ENCODE results near the gene ANKS1A.

Gene ANKS1A

DNA sequence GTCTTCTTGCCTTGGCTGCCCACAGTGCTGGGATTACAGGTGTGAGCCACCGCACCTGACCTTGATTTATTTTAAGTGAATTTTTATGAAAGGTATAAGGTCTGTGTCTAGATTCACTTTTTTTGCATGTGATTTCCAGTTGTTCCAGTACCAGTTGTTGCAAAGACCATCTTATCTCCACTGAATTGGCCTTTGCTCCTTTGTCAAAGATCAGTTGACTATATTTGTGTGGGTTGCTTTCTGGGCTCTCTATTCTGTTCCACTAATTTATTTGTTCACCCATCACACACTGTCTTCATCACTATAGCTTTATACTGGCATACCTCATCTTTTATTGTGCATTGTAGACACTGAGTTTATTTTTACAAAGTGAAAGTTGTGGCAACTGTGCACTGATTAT, 56.3 kb downstream of the ANKS1A start:
- TF ChIP-seq TCF12 (IDR thresholded peaks at IDR 0.05; ENCODE audit: low read depth) (no peak), RAD21 (IDR thresholded peaks at IDR 0.05; ENCODE audit: low read depth) (no peak), EGR1 (IDR thresholded peaks at IDR 0.05) (no peak)
- TF ChIP-seq, protein P1, sequence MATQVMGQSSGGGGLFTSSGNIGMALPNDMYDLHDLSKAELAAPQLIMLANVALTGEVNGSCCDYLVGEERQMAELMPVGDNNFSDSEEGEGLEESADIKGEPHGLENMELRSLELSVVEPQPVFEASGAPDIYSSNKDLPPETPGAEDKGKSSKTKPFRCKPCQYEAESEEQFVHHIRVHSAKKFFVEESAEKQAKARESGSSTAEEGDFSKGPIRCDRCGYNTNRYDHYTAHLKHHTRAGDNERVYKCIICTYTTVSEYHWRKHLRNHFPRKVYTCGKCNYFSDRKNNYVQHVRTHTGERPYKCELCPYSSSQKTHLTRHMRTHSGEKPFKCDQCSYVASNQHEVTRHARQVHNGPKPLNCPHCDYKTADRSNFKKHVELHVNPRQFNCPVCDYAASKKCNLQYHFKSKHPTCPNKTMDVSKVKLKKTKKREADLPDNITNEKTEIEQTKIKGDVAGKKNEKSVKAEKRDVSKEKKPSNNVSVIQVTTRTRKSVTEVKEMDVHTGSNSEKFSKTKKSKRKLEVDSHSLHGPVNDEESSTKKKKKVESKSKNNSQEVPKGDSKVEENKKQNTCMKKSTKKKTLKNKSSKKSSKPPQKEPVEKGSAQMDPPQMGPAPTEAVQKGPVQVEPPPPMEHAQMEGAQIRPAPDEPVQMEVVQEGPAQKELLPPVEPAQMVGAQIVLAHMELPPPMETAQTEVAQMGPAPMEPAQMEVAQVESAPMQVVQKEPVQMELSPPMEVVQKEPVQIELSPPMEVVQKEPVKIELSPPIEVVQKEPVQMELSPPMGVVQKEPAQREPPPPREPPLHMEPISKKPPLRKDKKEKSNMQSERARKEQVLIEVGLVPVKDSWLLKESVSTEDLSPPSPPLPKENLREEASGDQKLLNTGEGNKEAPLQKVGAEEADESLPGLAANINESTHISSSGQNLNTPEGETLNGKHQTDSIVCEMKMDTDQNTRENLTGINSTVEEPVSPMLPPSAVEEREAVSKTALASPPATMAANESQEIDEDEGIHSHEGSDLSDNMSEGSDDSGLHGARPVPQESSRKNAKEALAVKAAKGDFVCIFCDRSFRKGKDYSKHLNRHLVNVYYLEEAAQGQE (IDR thresholded peaks at IDR 0.05; ENCODE audit: low read depth), result no peak
- TF ChIP-seq, protein P2, sequence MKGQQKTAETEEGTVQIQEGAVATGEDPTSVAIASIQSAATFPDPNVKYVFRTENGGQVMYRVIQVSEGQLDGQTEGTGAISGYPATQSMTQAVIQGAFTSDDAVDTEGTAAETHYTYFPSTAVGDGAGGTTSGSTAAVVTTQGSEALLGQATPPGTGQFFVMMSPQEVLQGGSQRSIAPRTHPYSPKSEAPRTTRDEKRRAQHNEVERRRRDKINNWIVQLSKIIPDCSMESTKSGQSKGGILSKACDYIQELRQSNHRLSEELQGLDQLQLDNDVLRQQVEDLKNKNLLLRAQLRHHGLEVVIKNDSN (IDR thresholded peaks at IDR 0.05), result no peak

DNA sequence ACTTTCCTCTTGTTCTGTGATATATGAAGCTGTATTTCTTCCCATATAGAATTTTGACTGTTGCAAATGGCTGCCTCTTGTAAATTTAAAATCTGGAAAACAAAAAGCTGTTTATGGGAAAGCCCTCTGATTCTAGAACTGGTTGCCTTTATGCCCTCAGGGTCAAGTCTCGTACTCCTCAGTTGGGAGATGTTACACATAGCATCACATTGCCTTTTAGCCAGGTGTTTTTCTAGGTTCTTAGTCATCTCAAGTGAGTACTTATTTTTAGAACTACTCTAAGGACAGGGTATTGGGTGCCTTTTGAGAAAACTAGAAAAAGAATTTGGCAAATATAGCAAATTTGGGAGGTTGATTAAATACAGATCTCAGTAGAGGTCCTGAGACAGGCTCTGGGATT, 58.5 kb downstream of the ANKS1A start:
- TF ChIP-seq TEAD4 (IDR thresholded peaks at IDR 0.05), result no peak
- TF ChIP-seq EP300 (IDR thresholded peaks at IDR 0.05; ENCODE audit: borderline replicate concordance), result no peak
- TF ChIP-seq CEBPB (IDR thresholded peaks at IDR 0.05), result no peak
- TF ChIP-seq, protein P3, sequence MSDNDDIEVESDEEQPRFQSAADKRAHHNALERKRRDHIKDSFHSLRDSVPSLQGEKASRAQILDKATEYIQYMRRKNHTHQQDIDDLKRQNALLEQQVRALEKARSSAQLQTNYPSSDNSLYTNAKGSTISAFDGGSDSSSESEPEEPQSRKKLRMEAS (IDR thresholded peaks at IDR 0.05), result no peak

DNA sequence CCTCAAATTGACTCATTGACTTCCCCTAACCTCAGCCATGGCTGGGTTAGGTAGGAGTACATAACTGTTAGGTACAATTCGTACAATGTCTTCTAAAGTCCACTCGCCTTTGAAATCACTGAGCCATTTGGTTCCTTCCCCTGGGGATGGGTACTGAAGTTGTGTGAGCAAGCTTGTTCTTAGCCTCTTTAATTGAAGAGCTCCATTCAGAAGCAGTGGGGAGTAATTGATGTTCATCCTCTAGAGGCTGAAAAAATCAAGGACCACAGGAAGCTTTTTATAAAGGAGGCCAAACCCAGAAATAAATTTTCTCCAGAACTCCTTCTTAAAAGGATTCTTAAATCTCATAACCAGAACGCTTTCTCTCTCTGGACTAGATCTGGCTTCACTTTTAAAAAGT, 60.6 kb downstream of the ANKS1A start:
- TF ChIP-seq EGR1 (IDR thresholded peaks at IDR 0.05), result no peak
- TF ChIP-seq, protein P3 (IDR thresholded peaks at IDR 0.05), result no peak
- no peak for TF ChIP-seq CREB1 (IDR thresholded peaks at IDR 0.05; ENCODE audit: low read depth)

DNA sequence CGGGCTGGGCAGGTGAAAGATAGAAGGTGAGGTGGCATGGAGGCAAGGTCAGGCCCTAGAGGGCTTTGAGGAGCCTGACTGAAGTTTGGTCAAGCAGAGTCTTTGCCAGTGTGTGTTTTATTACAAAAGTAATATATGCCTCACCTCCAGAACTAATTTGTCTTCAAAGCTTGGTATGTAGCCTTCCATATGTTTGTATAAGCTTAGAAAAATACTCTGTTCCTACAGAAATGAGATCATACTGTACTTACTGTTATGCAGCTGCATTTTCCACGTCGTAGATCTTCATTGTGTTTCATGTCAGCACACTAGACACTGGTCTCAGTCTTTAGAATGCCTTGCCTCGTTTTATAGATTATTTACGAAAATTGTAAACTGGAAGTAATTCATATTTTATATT, 61.8 kb downstream of the ANKS1A start:
- TF ChIP-seq EP300 (IDR thresholded peaks at IDR 0.05; ENCODE audit: borderline replicate concordance), result no peak
- no peak for TF ChIP-seq YY1 (IDR thresholded peaks at IDR 0.05; ENCODE audit: low read depth)
- TF ChIP-seq TEAD4 (IDR thresholded peaks at IDR 0.05), result no peak
- TF ChIP-seq, protein P1 (IDR thresholded peaks at IDR 0.05; ENCODE audit: low read depth), result no peak
- TF ChIP-seq CREB1 (IDR thresholded peaks at IDR 0.05; ENCODE audit: low read depth), result no peak
- TF ChIP-seq CEBPB (IDR thresholded peaks at IDR 0.05), result no peak
- no peak for TF ChIP-seq TCF12 (IDR thresholded peaks at IDR 0.05; ENCODE audit: low read depth)
- TF ChIP-seq RAD21 (IDR thresholded peaks at IDR 0.05; ENCODE audit: low read depth), result no peak
- no peak for TF ChIP-seq FOXM1 (IDR thresholded peaks at IDR 0.05; ENCODE audit: borderline replicate concordance, low read depth)
- TF ChIP-seq TAF1 (IDR thresholded peaks at IDR 0.05; ENCODE audit: low read depth), result no peak
- TF ChIP-seq, protein P2 (IDR thresholded peaks at IDR 0.05), result no peak
- TF ChIP-seq NFIC (IDR thresholded peaks at IDR 0.05), result no peak
- TF ChIP-seq, protein P3 (IDR thresholded peaks at IDR 0.05), result no peak
- no peak for TF ChIP-seq EGR1 (IDR thresholded peaks at IDR 0.05)

DNA sequence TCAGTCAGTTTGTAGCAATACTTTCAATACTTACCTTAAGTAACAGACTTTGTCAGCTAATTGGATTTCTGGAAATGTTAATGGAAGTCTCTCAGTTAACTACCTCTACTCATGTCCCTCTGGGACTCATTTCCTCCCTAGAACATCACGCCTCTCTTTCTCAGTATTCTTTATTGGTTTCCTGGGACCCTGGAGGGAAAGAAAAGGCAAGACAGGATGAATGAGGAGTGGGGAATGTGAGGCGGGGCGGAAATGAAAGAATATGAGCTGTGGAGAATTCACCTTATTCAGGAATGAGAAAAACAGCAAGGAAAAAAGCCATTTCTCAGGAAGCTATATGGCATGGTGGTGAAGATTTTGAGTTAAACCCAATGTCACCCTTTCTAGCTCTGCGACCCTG, 62.7 kb downstream of the ANKS1A start:
- TF ChIP-seq TAF1 (IDR thresholded peaks at IDR 0.05; ENCODE audit: low read depth) (no peak), YY1 (IDR thresholded peaks at IDR 0.05; ENCODE audit: low read depth) (no peak), ZBTB7A (IDR thresholded peaks at IDR 0.05; ENCODE audit: low read depth) (no peak), CEBPB (IDR thresholded peaks at IDR 0.05) (no peak), EP300 (IDR thresholded peaks at IDR 0.05; ENCODE audit: borderline replicate concordance) (no peak), RAD21 (IDR thresholded peaks at IDR 0.05; ENCODE audit: low read depth) (no peak)

DNA sequence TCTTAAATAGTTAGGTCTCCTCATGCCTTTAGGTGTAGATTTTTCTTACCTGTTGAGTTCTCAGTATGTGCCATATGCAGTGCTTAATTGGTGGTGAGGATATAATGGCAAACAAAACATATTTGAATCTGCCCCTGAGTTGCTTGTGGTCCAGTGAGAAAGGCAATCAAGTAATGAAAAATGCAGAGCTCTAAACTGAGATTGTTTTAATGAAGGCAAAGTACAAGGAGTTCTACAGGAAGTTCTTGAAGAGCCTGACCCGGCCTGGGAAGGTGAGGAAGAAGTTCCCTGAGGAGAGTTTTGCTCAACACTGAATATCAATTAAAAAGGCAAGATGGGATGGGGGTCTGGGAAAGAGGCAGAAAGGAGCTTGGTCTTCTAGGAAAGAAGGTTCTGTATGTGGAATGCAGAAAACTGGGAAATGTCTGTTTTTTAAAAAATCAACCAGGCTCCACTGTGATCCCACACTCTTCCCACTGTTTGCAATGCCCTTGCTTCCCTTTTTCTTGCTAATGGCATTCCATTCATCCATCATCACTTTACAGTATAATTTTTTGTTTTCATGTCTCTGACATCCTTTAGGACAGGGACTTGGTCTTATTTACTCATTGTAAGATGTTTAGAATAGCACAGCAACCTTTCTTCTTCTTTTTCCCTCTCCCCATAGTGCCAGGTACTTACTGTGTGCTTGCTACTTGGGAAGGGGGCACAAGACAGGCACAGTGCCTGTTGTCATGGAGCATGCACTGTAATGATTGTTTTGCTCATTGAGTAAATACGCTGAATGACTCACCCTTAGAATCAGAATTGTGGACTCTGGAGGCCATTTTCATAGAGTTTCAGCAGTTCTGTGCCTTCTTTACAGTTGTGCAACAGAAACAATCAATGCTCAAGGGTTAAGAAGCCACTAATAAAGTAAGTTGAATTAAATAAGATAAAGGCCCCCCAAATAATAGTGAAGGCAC, 64.3 kb downstream of the ANKS1A start:
- TF ChIP-seq FOXM1 (IDR thresholded peaks at IDR 0.05; ENCODE audit: borderline replicate concordance, low read depth) (no peak), EGR1 (IDR thresholded peaks at IDR 0.05) (no peak), CREB1 (IDR thresholded peaks at IDR 0.05; ENCODE audit: low read depth) (no peak), TCF12 (IDR thresholded peaks at IDR 0.05; ENCODE audit: low read depth) (no peak), YY1 (IDR thresholded peaks at IDR 0.05; ENCODE audit: low read depth) (no peak), CEBPB (IDR thresholded peaks at IDR 0.05) (no peak), TEAD4 (IDR thresholded peaks at IDR 0.05) (no peak), TAF1 (IDR thresholded peaks at IDR 0.05; ENCODE audit: low read depth) (no peak), RAD21 (IDR thresholded peaks at IDR 0.05; ENCODE audit: low read depth) (no peak), ZBTB7A (IDR thresholded peaks at IDR 0.05; ENCODE audit: low read depth) (no peak)
- TF ChIP-seq, protein P3 (IDR thresholded peaks at IDR 0.05), result no peak
- TF ChIP-seq, protein P1 (IDR thresholded peaks at IDR 0.05; ENCODE audit: low read depth), result no peak
